Neuronal stem cell (in vitro differentiated cells): ENCODE measurements around the gene GON7.
"Not testable (repeated sequence)": the region's sequence is repeated elsewhere in the genome, so short reads cannot be mapped to it uniquely, and the experiment has no call there.

Experiments
- DNase-seq: peaks from one replicate; pipeline ENCODE4 v3.0.0-alpha.2; 2013; ENCODE audit warnings: low spot score
- H2AFZ ChIP-seq: one replicate; pipeline ENCODE4 v1.6.1; 2013; ENCODE audit warnings: mild to moderate bottlenecking, low read length, inconsistent platforms
- H2AK5ac ChIP-seq: 2 replicates; pipeline ENCODE4 v1.6.1; 2013; ENCODE audit warnings: low read depth, mild to moderate bottlenecking, inconsistent platforms, low read length, moderate library complexity, mixed read lengths
- H2BK120ac ChIP-seq: 2 replicates; pipeline ENCODE4 v1.6.1; 2013; ENCODE audit warnings: low read depth, mild to moderate bottlenecking, inconsistent platforms, low read length, moderate library complexity, mixed read lengths
- H2BK12ac ChIP-seq: one replicate; pipeline ENCODE4 v1.6.1; 2013; ENCODE audit warnings: low read length, inconsistent platforms
- H2BK15ac ChIP-seq: 2 replicates; pipeline ENCODE4 v1.6.1; 2013; ENCODE audit warnings: mild to moderate bottlenecking, low read length, inconsistent platforms, mixed read lengths
- H2BK5ac ChIP-seq: one replicate; pipeline ENCODE4 v1.6.1; 2013; ENCODE audit warnings: inconsistent platforms, mild to moderate bottlenecking, low read length, moderate library complexity
- H3K14ac ChIP-seq: one replicate; pipeline ENCODE4 v1.6.1; 2013; ENCODE audit warnings: low read length, inconsistent platforms
- H3K18ac ChIP-seq: 2 replicates; pipeline ENCODE4 v1.6.1; 2013; ENCODE audit warnings: low read length, inconsistent platforms
- H3K23ac ChIP-seq: 2 replicates; pipeline ENCODE4 v1.6.1; 2013; ENCODE audit warnings: low read depth, mild to moderate bottlenecking, mixed read lengths, low read length, inconsistent platforms; ENCODE audit not compliant: poor library complexity
- H3K27ac ChIP-seq: replicated peaks from 3 replicates; pipeline ENCODE4 v1.5.1; 2013; ENCODE audit warnings: low read length, inconsistent platforms
- H3K27me3 ChIP-seq, 3 experiments: 2 replicates each; pipeline ENCODE4 v1.6.1; 2013; ENCODE audit warnings: low read length in 3 of 3, mild to moderate bottlenecking in 2 of 3, inconsistent platforms in 1 of 3, low read depth in 1 of 3, mixed read lengths in 1 of 3, moderate library complexity in 1 of 3; ENCODE audit not compliant: control insufficient read depth in 3 of 3, insufficient read depth in 3 of 3
- H3K36me3 ChIP-seq, 2 donors: replicated peaks in 1 of 2; 2 replicates each; pipeline ENCODE4 v1.6.1; 2013; ENCODE audit warnings: low read length in 2 of 2; ENCODE audit not compliant: control insufficient read depth in 2 of 2, insufficient read depth in 2 of 2
- H3K4ac ChIP-seq: 2 replicates; pipeline ENCODE4 v1.6.1; 2013; ENCODE audit warnings: inconsistent platforms, mild to moderate bottlenecking, low read length, moderate library complexity
- H3K4me1 ChIP-seq, 2 donors: 1 replicate in 1 of 2; 2 replicates in 1 of 2; pipeline ENCODE4 v1.6.1; 2013; ENCODE audit warnings: low read length in 2 of 2, low read depth in 1 of 2; ENCODE audit not compliant: control insufficient read depth in 2 of 2, insufficient read depth in 1 of 2
- H3K4me2 ChIP-seq: one replicate; pipeline ENCODE4 v1.6.1; 2013; ENCODE audit warnings: mild to moderate bottlenecking, low read length, inconsistent platforms; ENCODE audit not compliant: insufficient read depth, poor library complexity, severe bottlenecking
- H3K4me3 ChIP-seq, 2 donors: 2 replicates each; pipeline ENCODE4 v1.5.1; 2013; ENCODE audit warnings: low read length in 2 of 2, mild to moderate bottlenecking in 2 of 2, inconsistent platforms in 1 of 2, moderate library complexity in 1 of 2
- H3K79me1 ChIP-seq: one replicate; pipeline ENCODE4 v1.6.1; 2013; ENCODE audit warnings: low read depth, mild to moderate bottlenecking, inconsistent platforms, low read length, moderate library complexity
- H3K9ac ChIP-seq: one replicate; pipeline ENCODE4 v1.6.1; 2013; ENCODE audit warnings: mild to moderate bottlenecking, low read depth, low read length, inconsistent platforms; ENCODE audit not compliant: poor library complexity
- H3K9me3 ChIP-seq, 2 donors: replicated peaks in 1 of 2; 2 replicates each; pipeline versions ENCODE3 to v1.6.1; 2013; ENCODE audit warnings: low read length in 2 of 2, mild to moderate bottlenecking in 2 of 2, inconsistent platforms in 1 of 2, low read depth in 1 of 2, mixed read lengths in 1 of 2, moderate library complexity in 1 of 2; ENCODE audit not compliant: control insufficient read depth in 2 of 2, insufficient read depth in 1 of 2
- H4K8ac ChIP-seq: one replicate; pipeline ENCODE4 v1.6.1; 2013; ENCODE audit warnings: low read depth, mild to moderate bottlenecking, inconsistent platforms, low read length, moderate library complexity
- H4K91ac ChIP-seq: one replicate; pipeline ENCODE4 v1.6.1; 2013; ENCODE audit warnings: low read length, low read depth, mild to moderate bottlenecking, inconsistent platforms; ENCODE audit not compliant: poor library complexity
- WGBS, 2 donors: extraction: QIAGEN DNeasy Blood & Tissue Kit; methylation state at CpG; one replicate each; pipeline ENCODE4 v1.1.7; 2013; ENCODE audit warnings: missing lambda C conversion rate in 2 of 2, mixed read lengths in 1 of 2; ENCODE audit not compliant: insufficient read length in 2 of 2, insufficient replicate concordance in 1 of 2; ENCODE audit errors: extremely low coverage in 2 of 2; 5-methylcytosine and 5-hydroxymethylcytosine counted together

The GON7 gene

DNA sequence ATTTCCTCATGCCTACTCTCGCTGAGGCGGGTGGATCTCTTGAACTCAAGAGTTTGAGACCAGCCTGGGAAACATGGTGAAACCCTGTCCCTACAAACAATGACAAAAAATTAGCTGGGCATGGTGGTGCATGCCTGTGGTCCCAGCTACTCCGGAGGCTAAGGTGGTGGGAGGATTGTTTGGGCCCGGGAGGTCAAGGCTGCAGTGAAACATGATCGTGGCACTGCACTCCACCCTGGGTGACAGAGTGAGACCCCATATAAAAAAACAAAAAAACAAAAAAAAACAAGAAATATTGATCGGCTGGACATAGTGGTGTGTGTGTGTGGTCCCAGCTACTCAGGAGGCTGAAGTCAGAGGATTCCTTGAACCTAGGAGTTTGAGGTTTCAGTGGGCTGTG lies 31.4 kb downstream of the GON7 start:
- peaks cover 0 to 10% (median 0%) of the 10 kb centered on the region in 3 experiments for H3K27me3 ChIP-seq
- H2BK12ac ChIP-seq = no peak overlapping the region
- H4K91ac ChIP-seq = no peak overlapping the region
- no peak overlapping the region for H2BK120ac ChIP-seq
- peaks cover 0 to 5% of the 10 kb centered on the region in 2 donors for H3K4me1 ChIP-seq
- H3K4me3 ChIP-seq = no peak overlapping the region
- no CpG with 5 or more reads among the region's 6 CpGs for whole genome bisulfite sequencing, 2 donors
- H2BK5ac ChIP-seq = no peak overlapping the region
- no peak overlapping the region for H3K18ac ChIP-seq
- no peak overlapping the region for H2BK15ac ChIP-seq
- no peak for DNase-seq
- no peak overlapping the region for H2AK5ac ChIP-seq
- H4K8ac ChIP-seq = no peak overlapping the region
- no peak overlapping the region for H3K9ac ChIP-seq
- no peaks in the 10 kb centered on the region for H3K79me1 ChIP-seq
- H3K27ac ChIP-seq = no peak overlapping the region
- no peak overlapping the region for H3K14ac ChIP-seq
- H3K23ac ChIP-seq = no peak overlapping the region
- H3K4me2 ChIP-seq = no peak overlapping the region
- no peak overlapping the region for H3K4ac ChIP-seq
- no peaks in the 10 kb centered on the region for H3K9me3 ChIP-seq
- H2AFZ ChIP-seq = no peak overlapping the region
- H3K36me3 ChIP-seq = no peaks in the 10 kb centered on the region

DNA sequence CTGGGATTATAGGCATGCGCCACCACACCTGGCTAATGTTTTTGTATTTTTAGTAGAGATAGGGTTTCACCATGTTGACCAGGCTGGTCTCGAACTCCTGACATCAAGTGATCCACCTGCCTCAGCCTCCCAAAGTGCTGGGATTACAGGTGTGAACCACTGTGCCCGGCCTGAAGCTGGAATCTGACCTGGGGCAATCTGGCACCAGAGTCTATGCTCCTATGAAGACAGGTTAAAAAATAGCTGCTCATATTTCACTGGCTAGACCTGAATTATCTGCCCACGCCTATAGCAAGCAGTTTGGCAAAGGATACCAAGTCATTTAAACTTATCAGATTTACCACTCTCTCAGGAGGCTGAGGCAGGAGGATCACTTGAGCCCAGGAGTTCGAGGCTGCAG lies 32.1 kb downstream of the GON7 start:
- not testable (repeated sequence) for H3K4me3 ChIP-seq, H3K79me1 ChIP-seq
- no CpG with 5 or more reads among the region's 5 CpGs for WGBS, 2 donors

DNA sequence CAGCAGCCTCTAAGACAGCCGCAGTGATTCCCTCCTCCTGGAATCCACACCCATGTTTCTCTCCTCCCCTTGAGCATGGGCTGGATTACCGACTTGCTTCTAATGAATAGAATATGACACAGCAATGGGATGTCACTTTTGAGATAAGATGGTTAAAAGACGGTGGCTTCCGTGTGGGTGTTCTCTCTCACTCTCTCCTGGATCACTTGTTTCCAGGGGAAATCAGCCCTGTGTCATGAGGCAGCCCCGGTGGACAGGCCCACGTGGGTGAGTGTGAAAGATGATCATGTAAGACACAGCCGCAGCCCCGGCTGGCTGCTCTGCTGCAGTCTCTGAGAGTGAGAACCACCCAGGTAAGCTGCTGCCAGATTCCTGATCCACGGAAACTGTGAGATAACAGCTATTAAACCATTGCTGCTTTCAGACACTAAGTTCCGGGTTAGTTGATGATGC lies 32.9 kb downstream of the GON7 start:
- Histone ChIP-seq H3K36me3 (no peaks in the 10 kb centered on the region), H4K8ac (no peak overlapping the region), H4K91ac (no peak overlapping the region), H2BK12ac (no peak overlapping the region), H3K27me3 (peaks cover 0 to 10% (median 0%) of the 10 kb centered on the region in 3 experiments), H2BK15ac (no peak overlapping the region), H2AFZ (peak overlapping the region; percentile 84), H3K14ac (no peak overlapping the region), H2BK5ac (no peak overlapping the region), H3K23ac (no peak overlapping the region), H3K4me1 (peaks cover 0 to 5% of the 10 kb centered on the region in 2 donors), H3K27ac (no peak overlapping the region), H3K9ac (no peak overlapping the region), H3K79me1 (no peaks in the 10 kb centered on the region), H3K4me3 (no peak overlapping the region), H3K4me2 (no peak overlapping the region), H3K9me3 (no peaks in the 10 kb centered on the region), H3K4ac (no peak overlapping the region), H2AK5ac (no peak overlapping the region), H3K18ac (no peak overlapping the region), H2BK120ac (no peak overlapping the region)
- WGBS, 2 donors = no CpG with 5 or more reads among the region's 10 CpGs
- DNase-seq = no peak

More for the DNA sequence above, 32.1 kb downstream of the GON7 start:
- H3K9me3 ChIP-seq, DNase-seq, H3K4ac ChIP-seq, H3K9ac ChIP-seq, H4K91ac ChIP-seq, H3K14ac ChIP-seq, H2BK120ac ChIP-seq, H2BK15ac ChIP-seq, H3K23ac ChIP-seq, H2AK5ac ChIP-seq, H3K4me1 ChIP-seq, H3K4me2 ChIP-seq, H2BK5ac ChIP-seq, H3K36me3 ChIP-seq, H2BK12ac ChIP-seq, H3K18ac ChIP-seq, H3K27ac ChIP-seq, H4K8ac ChIP-seq, H2AFZ ChIP-seq: not testable (repeated sequence)
- peaks cover 0 to 10% (median 0%) of the 10 kb centered on the region in 3 experiments for H3K27me3 ChIP-seq

DNA sequence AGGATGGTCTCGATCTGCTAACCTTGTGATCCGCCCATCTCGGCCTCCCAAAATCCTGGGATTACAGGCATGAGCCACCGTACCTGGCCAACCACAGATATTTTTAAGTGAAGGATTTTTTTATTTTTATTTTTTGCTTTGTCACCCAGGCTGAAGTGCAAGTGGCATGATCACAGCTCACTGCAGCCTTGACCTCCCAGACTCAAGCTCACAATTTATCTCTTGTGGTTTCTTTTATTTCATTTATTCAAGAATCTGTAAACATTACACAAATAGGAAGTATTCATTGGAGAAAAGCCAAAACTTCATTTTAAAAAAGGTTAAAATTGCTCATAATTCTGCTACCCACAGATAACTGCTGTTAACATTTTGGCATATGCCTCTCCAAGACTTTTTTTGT lies 35.5 kb downstream of the GON7 start:
- Histone ChIP-seq H3K27ac (no peak overlapping the region), H3K4me1 (peaks cover 0 to 5% of the 10 kb centered on the region in 2 donors), H2AFZ (no peak overlapping the region), H3K27me3 (peaks cover 0 to 10% (median 0%) of the 10 kb centered on the region in 3 experiments), H3K4me2 (no peak overlapping the region), H3K23ac (no peak overlapping the region), H2BK120ac (no peak overlapping the region), H2BK5ac (no peak overlapping the region), H4K8ac (no peak overlapping the region), H4K91ac (no peak overlapping the region), H3K9ac (no peak overlapping the region), H3K4ac (no peak overlapping the region), H2BK12ac (no peak overlapping the region), H2AK5ac (no peak overlapping the region), H3K4me3 (no peak overlapping the region), H2BK15ac (no peak overlapping the region), H3K36me3 (no peaks in the 10 kb centered on the region), H3K9me3 (no peaks in the 10 kb centered on the region), H3K14ac (no peak overlapping the region), H3K18ac (no peak overlapping the region), H3K79me1 (no peaks in the 10 kb centered on the region)
- no CpG with 5 or more reads among the region's 4 CpGs for WGBS, 2 donors
- DNase-seq = no peak
